OCI-LY7 (cell line): ENCODE results near the gene STK32C.

ENCODE experiments used
- CTCF ChIP-seq: fragments of 200-600 bp; sonication (generic); conservative IDR thresholded peaks from 2 replicates; pipeline ENCODE4 v1.5.1; 2014; ENCODE audit warnings: mild to moderate bottlenecking, antibody characterized with exemption, low read length, moderate library complexity, mixed read lengths
- EZH2phosphoT487 ChIP-seq: fragments of 200-600 bp; sonication (generic); IDR thresholded peaks from 2 replicates; pipeline ENCODE4 v1.6.1; 2018; ENCODE audit warnings: low read depth, borderline replicate concordance, mild to moderate bottlenecking, mixed run types, antibody characterized with exemption, low read length, moderate library complexity, mixed read lengths

DNA sequence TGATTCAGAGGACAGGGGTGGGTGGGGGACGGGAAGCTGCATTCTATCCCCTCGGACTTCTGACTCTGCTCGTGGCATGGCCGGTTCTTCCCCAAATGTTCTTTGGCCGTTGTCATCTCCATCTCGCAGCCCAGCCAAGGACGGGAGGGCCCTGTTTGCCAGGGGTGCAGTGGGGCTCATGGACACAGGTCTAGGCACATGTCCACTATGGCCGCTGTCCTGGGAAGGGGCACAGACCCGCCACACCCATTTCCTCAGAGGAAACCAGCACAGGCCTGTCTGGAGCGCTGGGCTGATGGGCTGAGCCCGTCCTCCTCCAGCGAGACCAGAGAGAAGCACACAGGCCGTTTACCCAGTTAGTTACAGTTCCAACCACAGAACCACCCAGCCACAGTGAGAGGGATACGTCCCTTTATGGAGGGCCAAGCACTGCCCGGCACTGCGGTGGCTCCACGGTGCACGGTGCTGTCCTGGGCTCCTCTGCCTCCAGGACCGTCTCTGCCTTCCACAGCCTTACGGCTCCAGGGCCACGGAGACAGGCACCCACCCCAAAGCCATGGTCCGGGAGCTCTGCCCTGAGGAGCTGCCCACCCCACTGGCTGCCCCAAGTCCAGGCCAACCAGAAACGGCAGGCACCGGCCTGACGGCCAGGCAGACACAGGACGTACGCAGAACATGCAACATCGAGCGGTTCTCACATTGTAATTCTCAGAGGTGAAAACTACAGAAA is 100.8 kb downstream of the STK32C start:
- TF ChIP-seq CTCF = no peak
- no peak for TF ChIP-seq EZH2phosphoT487
